Stimulated activated CD4-positive, alpha-beta T cell treated with anti-CD3 and anti-CD28 coated beads, Interleukin-4, amount 100 ng/mL, for 24 hours (primary cell): ENCODE results near the gene A3GALT2.
A peak's percentile ranks its signal among the peaks of the same experiment; 100 is the strongest.

Experiments used
- DNase-seq: peaks from one replicate; pipeline ENCODE4 v3.0.0-alpha.2; 2020

Gene A3GALT2

DNA sequence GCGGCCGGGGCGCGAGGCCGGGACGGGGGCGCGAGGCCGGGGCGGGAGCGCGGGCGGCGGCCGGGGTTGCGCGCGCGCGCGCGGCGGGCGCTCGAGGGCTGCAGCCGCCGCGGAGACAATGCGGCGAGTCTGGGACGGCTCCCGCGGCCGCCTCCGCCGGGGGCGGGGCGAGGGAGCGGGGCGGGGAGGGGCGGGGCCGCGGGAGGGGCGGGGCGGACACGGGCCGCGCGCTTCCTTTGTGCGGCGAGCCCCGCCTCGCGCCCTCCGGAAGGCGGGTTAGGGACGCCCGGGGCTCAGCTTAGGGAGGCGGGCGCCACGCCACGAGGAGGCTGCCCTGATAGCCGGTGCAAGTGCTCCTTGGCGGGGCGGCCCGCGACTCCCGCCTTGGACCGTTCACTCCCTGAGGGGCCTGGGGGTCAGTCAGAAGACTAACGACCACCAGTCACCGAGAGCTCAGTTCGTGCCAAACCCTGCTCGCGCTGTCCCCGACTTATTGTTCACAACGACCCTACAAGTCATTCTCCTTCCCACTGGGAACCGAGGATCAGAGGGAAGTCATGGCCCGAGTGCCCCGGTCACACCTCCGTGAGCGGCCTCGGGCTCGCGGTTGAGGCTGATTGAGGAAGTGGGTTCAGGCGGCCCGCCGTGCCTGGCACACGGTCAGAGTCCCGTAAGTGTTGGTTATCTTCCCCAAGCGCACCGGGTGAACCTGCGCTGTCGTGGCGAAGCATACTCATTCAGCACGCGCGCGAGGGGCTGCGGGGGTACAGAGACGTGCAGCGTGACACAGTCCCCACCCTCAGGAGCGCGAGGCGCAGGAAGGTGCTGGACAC, 29.1 kb upstream of the A3GALT2 start:
- DNase-seq = peak; percentile 78

DNA sequence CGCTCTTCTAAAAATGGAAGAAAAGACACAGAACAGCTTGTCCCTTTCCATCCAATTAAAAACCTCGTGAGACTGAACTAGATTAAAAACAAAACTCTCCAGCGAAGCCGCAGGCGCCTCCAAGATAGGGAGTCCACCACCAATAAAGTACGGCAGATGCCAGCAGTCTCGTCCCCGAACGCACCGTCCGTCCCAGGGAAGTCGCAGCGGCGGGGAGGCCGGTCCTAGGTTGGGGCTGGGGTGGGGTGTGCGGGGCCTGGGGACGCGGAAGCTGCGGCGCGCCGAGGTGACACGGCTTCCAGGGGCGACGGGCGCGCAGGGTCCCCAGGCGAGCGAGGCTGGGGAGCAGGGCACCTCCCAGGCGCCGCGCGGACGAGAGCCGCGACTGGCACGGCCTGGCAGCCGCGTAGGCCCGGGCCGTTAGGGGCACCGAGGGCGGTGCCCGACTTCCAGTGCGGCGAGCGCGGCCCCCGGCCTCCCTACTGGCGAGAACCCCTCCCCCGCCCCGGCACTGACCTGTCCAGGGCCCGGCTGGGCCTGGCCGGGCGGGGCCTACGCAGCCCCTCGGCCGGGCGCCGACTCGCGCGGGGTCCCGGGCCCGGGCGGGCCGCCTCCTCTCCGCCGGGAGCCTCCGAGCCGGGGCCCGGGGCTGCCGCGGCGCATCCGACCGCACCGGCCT, 28.3 kb upstream of the A3GALT2 start:
- peak; percentile 47 for DNase-seq

DNA sequence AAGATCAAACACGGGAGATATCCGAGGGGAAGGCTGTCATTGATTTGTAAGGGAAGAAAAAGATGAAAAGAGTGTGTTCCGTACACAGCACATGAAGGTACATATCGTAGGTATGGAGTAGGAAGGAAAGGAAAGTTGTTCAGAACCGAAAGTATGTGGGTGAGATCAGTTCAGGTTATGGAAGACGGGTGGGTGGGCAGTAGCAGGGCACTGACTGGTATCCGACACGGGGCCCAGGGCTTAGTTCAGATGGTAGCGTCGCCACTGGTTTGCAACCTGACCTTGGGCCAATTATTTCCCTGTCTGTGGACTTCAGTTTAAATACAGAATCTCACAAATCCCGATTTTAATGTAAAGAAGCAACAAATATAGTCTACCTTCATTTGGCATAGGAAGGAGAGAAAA, 27.8 kb upstream of the A3GALT2 start:
- peak; percentile 42 for DNase-seq

DNA sequence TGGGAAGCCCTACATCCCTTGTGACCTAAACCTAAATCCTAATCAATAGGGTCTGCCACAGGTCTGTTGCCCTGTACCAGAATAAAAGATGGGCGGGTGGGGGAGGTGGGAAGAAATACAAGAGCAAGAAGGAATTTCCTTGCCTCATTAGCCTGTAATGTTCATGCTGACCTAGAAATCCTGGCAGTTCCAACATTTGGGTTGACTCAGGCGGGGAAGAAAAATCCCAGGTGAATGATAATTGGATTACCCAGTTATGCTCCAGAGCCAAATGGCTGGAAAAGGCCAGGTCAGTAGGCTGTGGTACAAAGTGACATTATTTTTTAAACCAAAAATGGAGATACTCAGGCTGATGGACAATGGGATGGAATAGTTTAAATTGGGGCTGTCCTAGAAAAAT, 27.3 kb upstream of the A3GALT2 start:
- no peak for DNase-seq

DNA sequence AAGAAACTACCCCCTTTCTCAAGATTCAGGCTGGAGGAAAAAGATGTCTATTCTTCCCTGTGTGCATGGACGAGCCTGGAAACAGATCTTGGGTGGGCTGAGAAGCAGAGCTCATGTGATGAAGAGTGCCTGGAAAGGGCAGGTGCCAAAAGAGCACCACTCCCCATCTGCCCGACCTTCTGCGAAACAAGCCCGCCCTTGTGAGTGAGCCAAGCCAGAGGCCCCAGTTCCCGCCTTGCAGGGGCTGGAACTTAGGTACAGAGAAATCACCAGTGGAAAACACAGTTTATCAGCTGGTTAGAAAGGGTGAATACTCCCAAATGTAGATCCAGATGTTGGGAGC, 26.7 kb upstream of the A3GALT2 start:
- DNase-seq = no peak

DNA sequence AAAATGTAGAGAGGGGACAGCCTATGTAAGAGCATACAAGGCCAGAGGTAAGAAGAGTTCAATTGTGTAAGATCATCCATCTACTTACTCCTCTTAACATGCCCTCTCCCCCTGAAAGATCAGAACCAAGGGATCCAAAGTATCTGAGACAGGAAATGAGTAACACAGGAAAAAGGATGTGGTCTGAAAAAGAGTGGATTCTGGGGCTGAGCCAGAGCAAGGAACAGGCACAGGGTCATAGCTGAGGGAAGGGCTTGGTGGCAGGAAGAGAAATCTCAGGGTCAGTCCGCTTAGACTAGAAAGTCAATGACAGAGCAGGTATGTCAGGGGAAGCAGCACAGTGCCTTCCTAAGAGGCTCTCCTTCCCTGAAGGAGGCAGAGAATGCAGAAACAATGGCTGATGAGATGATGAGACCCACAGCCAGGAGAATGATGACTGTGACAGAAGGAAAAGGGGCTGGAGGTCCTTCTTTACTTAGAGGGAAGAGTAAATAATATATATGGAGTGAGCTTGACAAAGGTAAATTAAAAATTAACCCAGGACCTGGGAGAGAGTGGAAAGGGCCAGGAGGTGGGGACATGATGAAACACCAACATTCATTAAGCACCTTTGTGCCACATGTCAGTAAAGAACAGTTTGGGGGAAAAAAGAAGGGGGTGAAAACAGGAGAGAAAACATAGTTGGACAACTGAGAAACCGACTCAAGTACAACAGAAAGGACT, 26.2 kb upstream of the A3GALT2 start:
- no peak for DNase-seq

DNA sequence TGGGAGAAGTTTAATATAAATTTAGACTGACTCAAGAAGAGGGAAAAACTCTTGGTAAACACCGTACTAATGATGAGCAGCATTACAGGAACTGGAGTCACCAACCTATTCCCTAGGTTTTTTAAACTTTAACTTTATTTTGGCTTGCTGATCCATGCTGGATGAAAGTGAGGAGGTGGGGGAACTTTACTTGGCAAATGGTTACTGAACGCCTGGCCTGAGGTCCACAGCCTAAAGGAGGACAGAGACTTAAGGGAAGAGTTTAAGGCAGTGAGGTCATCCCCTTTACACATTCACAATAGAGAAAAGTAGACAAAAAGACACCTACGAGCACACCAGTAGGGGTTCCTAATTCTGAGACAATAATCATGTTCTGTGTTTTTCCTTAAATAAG, 25.6 kb upstream of the A3GALT2 start:
- DNase-seq = no peak

DNA sequence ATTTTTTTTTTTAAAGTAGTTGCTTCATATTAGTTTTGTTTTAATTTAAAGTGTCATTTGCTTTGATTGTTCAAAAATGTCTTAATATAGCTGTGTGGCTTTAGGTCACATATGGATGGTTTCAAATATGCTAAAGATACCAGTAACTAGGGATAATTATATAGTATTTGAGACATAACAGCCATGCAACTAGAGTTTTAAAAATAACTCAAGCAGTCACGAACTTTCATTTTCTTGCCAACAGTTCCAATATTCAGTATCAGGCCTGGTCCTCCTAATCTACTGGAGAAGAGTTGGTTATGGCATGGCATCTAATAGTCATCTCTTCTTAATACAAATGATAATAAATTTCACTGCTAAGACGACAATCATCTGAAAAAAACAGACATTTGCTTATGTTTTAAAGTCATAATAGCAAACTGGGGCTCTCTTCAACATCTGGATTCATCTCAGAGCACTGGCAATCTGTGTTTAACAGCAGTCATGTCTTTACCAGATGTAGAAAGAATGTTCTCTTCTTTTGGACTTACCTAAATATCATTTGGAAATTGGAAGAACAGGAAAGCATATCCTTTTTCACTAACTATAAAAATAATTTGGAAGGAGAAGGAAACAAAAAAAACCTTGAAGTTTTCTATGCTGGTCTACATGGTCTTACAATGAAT, 24.1 kb upstream of the A3GALT2 start:
- DNase-seq = no peak

DNA sequence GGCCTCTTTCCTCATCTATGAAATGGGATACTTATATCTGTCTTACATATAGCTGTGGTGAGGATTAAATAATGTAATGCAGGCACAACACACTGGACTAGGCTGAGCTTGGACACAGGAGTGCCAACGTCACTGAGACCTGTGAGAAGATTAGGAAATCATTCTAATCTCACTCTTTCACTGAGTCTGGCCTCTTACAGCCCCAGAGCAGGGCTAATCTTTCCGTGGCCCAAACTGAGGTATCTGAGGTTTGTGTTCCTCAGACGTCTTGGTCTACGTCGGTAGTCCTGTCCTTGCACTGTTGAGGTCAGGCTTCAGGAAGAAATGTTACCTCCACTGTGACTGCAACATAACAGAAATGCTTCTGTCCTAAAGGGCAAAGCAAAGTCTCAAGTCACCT, 22.6 kb upstream of the A3GALT2 start:
- DNase-seq = no peak

DNA sequence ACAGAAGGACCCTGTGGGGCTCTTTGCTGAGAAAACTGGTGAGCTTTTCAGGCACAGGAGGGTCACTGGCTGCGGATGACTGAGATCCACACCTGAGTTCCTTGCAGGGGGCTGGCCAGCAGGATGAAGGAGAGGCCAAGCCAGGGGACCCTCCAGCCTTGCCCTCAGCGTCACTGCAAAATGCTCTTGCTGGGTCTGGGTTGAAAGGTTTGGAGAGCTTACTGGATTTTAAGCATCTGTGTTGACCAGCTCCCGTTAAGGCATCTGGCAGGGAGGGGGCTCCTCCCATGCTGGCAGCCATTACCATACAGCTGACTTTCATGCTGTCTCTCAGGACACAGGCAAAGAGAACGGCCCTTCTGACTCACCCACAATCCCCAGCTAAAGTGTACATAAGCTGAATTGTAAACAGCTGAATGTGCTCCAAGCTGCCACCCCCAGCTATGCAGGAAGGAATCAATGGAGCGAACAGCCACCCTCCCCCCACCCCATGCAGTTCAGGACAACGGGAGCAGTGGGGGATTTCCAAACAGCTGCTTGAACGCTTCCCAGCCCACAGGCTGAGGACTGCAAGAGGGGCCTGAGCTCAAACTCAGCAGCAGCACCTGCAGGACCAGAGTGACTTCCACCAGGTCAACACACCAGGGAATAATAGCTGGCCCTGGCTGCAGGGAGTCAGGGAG, 21.3 kb upstream of the A3GALT2 start:
- no peak for DNase-seq

DNA sequence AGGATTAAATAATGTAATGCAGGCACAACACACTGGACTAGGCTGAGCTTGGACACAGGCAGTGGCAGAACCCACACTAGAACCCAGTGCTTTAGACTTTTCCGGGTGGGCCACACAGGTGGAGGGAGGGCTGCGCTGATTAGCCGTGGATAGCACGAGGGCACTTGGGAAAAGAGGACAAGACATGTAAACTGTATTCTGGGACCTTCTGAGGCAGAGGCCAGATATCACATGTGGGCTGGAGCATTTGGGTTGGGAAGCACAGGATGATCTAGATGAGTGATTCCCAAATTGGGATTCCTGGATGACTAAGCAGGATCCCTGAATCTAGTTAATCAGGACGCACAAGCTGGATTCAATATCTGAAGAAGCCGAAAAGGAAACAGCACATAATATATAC, 20.3 kb upstream of the A3GALT2 start:
- no peak for DNase-seq

DNA sequence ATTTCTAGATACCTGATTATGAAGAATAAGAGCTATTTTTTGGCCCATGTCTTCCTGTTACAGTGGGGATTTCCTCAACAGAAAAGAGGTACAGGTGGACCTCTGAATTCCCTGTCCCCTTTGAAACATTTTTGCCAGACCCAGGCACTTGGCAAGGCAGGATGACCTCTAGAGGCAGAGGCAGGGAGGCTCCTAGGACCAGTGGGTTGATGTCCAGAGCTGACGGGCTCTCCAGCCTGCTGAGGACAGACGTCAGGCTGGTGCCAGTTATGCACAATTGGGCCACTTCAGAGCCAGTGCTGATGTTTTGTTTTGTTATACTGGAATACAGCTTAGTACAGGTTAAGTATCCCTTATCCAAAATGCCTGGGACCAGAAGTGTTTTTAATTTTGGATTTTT, 18.5 kb upstream of the A3GALT2 start:
- DNase-seq = no peak

DNA sequence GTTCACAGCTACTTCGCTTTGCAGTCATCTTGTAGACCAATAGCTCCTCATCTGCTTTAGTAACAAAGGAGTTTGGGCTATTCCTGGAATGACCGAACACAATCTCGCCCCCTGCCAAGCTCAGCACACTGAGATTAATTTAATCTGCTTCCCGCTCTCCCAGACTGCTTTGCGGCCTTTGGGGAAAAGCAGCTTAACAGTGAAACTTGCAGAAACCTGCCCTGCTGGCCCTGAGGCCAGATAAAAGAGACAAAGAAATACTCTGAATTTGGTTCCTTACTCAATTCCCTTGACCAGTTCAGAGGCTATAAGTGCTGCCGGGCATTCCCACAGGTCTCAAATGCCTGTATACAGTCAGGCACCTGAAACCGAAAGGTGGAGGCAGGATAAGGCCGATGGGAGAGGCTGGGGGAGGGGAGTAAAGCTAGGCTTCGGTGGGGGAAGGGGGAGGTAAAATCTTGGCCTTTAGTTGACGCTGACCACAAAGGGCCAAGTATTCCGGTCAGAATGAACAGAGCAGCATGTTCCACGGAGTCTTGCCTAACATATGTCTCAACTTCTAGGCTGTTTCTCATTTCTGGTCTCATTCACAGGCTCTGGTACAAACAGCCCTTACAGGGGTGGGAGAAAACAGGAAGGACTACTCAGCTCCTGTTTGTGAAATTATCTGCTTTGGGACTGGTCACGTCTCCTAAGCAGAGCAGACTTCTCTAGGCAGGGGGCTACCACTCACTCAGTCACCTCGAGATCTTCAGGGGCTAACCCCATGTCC, 17.7 kb upstream of the A3GALT2 start:
- DNase-seq = no peak

DNA sequence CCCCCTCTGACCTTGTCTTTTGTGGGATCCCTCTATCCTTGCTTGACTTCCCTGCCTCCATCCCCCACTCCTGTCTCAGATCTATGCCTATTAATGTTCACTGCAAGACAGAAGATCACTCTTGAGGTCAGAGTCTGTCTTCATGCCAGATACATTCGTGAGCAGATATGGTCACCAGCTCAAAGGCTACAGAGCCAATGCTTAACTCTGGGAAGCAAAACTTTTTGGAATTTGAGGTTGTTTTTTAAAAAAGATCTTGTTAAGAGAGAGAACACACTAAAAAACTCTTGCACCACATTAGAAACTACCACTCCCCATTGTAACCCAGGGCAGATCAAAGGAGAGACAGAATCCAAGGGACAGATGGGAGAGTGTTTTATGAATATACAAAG, 17.1 kb upstream of the A3GALT2 start:
- DNase-seq = no peak

DNA sequence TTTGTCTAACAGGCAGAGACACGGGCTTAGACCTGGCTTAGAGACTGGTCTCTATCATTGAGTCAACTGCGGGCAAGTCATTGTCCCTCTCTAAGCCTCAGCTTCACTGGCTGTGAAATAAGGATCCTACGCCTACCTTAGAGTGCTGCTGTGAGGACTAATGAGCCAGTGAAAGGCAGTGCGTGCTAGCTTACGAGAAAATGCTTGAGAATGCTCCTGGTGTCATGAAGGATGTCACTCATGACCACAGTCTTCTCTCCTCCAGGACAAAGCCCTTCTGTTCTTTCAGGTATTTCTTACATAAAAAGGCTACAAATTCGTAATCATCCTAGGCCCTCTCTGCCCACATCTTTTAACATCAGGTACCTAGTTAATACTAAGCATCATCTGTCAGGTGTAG, 16.5 kb upstream of the A3GALT2 start:
- no peak for DNase-seq

DNA sequence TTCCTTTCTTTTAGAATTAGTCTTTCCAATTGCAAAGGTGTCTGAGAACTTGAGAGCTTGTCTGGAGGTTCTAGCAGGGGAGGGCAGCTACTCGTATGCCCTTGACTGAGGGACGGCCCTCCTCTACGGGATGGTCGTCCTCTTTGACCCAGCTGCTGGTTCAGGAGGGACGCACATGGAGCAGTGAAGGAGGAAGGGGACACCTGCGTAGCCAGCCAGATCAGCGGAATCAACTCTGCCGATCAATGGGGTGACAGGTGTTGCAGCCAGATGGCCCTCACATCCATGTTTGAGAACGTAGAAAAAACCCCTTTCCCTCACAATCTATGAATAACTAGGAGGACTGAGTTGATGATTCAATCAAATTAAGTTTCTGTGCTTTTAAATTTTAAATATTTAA, 15.7 kb upstream of the A3GALT2 start:
- no peak for DNase-seq

DNA sequence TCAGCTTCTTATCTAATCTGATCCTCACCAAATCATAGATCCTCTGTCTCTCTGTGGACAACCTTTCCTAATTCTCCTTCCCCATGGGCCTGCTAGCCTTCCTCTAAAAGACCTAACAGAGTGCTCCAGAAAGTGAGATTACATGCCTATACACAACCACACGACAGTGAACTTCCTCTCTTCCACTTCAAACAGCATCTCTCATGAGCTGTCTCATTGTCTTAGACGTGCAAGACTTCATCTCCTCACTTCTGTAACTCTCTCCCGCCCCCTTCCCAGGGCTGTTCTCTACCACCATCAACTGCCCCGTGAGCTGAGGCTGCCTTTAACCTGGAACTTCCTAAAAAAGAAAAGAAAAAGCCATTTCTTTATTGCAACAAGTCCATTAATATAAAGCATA, 14.1 kb upstream of the A3GALT2 start:
- no peak for DNase-seq

DNA sequence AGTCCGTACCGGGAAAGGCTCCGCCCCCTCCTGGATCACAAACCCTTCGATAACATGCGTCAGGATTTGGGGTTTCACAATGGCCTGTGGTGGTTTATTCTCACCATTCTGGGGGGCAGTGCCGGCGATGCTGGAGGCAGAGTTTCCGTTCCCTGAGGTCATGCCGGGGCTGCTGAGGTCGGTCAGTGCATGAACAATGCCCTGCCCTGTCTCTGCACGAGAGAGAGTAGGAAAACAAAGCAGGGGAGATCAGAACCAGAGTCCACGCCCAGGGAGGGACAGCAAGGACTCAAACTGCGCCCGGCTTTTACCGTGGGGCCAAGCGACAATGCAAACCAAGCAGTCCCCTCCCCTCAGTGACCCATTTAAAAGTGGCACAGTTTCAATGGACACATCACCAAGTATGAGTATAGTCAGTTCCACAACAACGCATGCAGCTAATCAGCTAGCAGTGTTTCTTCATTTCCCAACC, 13.2 kb upstream of the A3GALT2 start:
- DNase-seq = no peak

DNA sequence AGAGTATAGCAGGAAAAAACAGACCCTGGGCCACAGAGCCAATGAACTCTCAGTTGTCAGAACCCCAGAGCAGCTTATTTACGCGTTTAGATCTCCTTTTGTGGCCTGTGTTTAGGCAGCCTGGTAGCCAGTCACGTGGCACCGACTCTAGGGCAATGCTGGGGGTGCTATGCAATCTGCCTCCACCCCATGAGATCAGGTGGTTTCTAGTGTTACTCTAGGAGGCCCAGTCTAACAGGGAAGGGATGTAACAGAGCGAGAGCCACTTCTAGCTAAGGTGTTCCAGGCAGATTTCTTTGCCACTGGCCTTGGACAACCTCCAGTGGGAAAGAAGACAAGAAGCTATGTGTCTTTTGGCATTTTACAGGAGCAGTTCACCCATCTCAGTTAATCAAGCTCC, 12.0 kb upstream of the A3GALT2 start:
- no peak for DNase-seq

DNA sequence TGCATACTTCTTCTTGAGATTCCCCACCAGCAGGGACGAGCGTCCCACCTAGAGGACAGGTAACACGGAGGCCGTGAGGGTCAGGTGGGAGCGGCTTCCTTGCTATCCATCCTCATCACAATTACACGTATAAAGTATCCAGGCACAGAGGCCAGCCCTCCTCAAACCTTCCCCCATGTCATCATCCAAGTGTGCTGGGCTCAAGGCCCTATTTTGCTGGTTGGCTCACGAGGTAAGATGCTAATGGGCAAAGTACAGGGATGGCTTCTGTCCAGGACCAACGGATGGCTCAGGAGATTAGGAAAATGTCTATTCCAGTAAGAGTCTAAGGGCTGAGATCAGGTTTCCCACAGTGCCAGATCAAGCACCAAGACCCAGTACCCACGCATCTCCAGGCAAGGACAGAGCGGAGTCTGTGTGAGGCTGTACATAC, 11.5 kb upstream of the A3GALT2 start:
- no peak for DNase-seq

DNA sequence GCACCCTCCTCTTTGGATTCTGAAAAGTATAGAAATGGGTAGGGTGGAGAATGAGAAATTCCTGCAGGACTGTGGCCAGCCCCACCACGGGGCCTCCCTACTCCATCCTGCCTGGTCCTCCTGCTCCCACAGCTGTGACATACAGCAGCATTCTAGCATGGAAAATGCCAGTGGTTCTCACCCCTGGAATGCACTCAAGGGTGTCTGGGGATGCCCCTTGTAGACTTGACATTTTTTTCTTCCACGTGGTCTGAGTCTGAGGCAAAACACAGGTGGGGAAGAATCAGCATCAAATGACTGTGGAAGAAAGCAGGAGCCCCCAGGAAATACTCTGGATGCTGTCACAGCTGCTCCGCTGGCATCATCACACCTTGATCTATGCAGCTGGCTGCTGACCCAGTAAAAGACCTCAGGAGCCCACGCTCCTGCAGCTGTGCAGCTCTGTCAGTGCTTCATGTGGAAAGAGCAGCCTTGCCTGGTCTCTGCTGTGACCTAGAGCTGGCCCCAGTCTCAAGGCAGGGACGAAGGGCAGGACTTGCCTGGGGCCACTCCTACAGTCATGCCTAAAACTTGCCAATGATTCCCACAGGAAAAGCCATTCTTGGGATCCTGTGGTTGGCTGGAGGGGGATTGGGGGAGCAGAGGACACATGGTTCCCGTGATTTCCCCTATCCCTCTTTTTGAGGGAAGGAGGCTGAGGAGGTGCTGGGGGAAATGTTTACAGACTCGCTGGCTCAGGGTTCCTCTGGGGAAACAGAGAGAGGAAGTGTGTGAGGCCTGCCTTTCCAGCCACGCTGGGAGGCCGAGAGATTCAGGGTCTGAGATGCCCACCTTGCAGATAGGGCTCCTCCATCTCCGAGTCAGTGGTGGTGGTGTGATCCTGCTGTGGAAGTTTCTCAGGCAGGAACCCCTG, 10.8 kb upstream of the A3GALT2 start:
- DNase-seq = no peak
